NCI-H2196 treated with DMSO at 0.1 percent for 48 hours (cell line): Measurements from ENCODE around the gene CDKL5.
"Not testable (repeated sequence)": the region's sequence is repeated elsewhere in the genome, so short reads cannot be mapped to it uniquely, and the experiment has no call there.

Experiments
- DNase-seq: peaks from one replicate; lab custom pipeline; 2025; ENCODE audit not compliant: unreplicated experiment; lab: John Stamatoyannopoulos, UW

Gene CDKL5

DNA sequence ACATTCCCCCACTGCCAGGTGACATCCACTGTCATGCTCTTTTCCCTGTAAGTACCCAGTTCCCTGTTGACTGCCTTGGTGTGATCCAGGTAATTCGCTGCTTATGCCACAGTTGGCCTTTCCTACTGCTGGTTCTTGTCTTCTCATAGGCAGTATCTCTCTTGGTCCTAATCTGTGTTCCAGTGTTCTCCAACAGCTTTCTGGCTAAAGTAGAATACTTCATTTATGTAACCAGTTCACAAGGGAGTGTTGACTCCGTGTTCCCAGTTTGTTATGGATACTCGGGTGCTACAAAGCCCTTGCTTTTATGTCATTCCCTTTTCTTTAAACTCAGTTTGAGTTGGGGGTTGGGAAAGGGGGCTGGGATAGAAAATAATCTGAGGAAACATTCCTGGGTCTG, 148.1 kb downstream of the CDKL5 start:
- no peak for DNase-seq

DNA sequence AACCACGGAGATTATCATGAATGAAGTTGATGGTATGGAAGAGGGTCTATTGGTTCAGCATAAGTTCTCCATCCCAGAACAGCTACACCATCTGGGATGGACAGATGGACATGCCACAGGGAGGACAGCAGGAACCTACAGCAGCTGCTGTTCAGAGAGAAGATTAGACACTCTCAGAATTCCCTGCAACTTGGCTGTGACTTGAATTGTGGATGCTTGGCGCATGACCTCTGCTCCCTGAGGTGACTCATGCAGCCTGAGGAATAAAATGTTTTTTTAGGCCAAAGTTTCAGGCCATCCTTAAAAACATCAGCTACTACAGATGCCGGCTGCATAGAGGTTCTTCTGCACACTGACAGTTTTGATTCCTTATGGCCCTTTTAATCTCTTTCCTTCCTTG, 149.2 kb downstream of the CDKL5 start:
- DNase-seq: no peak

GRCh38 chrX:18575744-18576143, 150.3 kb downstream of the CDKL5 start:
- DNase-seq: no peak

- DNase-seq: no peak
Observed at GRCh38 chrX:18577400-18577799, 152.0 kb downstream of the CDKL5 start.

DNA sequence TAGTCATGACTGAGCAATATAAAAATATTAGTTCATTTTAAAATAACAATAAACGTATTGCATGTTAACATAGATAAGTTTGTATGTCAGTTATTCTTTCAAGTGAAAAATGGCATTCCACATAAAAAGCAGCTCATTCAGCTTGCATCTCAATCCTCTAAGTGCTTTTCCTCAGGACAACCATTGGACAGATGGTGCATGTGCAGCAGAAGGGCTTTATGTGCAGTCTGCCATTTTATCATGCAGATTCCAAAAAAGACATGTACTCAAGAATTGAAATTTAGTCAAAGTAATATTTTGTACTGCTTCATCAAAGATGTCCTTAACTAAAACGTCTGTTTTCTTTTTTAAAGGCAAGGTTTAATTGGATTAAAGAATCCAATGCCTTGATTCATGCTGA, 153.1 kb downstream of the CDKL5 start:
- no peak for DNase-seq

DNA sequence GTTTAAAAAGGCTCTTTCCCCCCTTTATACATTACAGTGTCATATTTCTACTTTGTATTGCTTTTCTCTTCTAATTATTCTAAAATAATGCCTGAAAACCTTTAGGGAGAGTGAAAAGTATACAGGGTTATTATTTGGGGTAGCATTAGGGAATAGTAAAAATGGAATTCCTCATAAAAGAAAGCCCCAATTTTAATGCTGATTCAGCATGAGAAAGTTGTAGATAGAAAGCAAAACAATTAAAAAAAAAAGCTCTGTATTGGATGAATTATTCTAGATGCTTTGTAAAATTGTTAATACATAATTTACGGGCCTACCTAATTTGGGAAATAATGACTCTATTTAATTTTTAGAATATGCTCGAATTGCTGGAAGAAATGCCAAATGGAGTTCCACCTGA, 154.1 kb downstream of the CDKL5 start:
- DNase-seq: no peak

- DNase-seq: no peak
Observed at GRCh38 chrX:18582910-18583493, 157.6 kb downstream of the CDKL5 start.

DNA sequence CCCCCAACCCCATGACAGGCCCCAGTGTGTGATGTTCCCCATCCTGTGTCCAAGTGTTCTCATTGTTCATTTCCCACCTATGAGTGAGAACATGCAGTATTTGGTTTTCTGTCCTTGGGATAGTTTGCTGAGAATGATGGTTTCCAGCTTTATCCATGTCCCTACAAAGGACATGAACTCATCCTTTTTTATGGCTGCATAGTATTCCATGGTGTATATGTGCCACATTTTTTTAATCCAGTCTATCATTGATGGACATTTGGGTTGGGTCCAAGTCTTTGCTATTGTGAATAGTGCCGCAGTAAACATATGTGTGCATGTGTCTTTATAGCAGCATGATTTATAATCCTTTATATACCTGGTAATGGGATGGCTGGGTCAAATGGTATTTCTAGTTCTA, 163.9 kb downstream of the CDKL5 start:
- DNase-seq: not testable (repeated sequence)

- DNase-seq: no peak
Observed at GRCh38 chrX:18591834-18592233, 166.4 kb downstream of the CDKL5 start.

- DNase-seq: no peak
Observed at GRCh38 chrX:18594079-18594478, 168.7 kb downstream of the CDKL5 start.

- DNase-seq: no peak
Observed at GRCh38 chrX:18596096-18596495, 170.7 kb downstream of the CDKL5 start.

GRCh38 chrX:18598413-18598812, 173.0 kb downstream of the CDKL5 start:
- DNase-seq: no peak

DNA sequence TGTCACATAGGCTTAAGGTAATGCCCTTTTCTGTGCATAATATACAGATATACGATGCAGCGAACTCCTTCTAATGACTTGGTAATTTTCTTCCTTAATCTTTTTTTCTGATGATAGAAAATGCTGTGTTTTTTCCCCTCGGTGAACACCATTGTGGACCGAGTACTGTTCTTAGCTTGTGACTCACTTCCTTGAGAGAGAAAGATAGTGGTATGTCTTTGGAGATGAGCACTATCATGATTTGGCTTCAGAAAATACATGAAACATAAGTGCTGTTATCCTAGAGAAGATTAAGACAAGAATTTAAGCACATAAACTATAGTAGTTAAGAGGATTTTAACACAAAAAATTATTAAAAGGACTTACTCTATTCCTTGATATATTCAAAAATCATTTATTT, 182.6 kb downstream of the CDKL5 start:
- no peak for DNase-seq

DNA sequence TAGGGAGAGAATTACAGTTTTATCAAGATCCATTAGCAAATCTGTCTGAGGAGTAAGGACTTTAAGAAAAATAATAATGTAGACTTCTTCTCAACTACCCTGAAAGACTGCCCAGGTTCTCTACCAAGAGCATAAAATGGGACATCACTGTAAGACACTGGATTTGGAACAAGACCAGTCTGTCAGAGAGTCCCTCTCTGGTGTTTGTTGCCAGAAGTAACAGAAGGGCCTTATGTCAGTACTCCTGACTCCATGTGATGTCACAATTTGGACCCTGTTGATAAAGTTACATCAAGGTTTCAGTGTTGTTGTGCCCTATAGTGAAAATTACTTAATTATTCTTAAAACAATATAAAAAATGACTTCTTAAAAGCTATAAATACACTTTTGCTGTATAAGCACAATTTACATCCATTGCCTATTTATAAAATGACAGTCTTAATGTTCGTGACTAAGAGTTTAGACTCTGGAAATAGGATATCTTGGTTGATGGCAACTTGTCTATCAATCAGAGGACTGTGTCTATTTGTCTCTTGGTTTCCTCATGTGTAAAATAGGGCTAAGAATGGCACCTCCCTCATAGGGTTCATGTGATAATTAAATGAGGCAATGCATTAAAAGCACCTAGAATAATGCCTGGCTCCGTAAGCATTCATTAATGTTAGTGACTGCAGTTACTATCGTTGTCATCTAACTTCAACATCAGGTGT, 188.7 kb downstream of the CDKL5 start:
- no peak for DNase-seq

- no peak for DNase-seq
Observed at GRCh38 chrX:18616688-18617406, 191.4 kb downstream of the CDKL5 start.

DNA sequence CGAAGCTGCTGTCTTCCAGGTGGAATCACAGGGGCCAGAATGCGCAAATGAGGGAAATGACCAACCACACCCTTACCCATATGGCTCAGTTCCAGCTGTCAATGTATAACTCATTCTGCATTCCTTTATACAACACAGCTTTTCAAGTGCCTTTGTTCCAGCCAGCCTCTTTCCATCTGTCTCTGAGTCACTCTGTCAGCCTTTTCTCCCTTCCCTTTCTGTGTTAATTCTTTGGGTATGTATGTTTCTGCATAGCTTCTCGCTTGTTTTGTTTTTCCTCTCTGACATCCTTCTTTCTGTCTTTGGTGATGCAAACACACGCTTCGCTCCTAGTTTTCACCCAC, 192.0 kb downstream of the CDKL5 start:
- no peak for DNase-seq

DNA sequence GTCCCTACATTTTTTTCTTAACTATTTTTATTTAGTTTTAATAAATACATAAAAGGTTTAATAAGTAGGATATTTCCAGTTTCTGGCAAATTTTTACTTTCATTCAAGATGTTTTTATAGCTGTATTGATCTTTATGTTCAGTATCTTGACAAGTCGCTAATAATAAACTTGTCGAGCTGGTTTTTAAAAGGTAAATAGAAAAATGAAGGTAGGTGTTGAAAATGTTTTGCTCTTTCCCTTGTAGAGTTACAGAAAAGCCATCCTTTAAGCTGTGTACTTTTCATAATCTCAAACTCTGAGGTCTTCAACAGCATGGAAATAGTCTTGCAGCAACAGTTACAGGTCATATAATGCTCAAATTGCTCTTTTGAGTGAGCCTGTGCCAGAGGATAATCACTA, 193.9 kb downstream of the CDKL5 start:
- no peak for DNase-seq

DNA sequence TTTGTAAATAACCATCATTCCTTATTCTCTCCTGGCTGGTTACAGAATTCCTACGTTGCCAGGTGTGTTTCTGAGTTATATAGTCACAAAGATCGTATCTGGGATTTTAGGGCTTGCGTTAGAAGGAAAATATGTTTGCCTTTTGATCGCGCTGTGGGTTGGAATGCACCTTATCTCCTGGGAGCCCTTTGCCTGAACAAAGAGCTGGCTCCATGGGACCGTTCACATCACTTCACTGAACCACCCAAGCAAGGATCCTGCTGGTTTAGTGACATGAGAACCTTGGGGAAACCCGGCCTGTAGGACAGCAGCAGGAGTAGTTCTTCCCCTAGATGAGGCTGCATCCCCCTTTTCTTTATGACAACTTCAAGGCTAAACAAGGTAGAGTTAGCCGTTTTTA, 194.9 kb downstream of the CDKL5 start:
- DNase-seq: no peak

DNA sequence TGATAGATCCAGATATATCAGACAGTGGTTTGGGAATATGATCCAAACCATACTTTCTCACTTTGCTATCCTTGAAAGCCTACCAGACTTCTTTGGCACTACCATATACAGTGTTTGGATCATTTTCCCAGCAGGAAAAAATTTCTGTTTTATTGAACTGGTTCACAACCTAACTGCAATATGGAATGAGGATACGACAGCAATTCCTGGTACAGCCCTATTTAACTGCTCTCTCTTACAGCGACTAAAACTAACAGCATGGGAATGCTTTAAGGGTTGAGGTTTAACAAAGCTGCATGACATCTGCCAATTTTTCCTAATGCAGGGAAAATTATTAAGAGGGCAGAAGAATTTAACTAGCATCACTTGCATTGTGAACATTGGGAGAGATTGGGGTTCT, 199.2 kb downstream of the CDKL5 start:
- no peak for DNase-seq

DNA sequence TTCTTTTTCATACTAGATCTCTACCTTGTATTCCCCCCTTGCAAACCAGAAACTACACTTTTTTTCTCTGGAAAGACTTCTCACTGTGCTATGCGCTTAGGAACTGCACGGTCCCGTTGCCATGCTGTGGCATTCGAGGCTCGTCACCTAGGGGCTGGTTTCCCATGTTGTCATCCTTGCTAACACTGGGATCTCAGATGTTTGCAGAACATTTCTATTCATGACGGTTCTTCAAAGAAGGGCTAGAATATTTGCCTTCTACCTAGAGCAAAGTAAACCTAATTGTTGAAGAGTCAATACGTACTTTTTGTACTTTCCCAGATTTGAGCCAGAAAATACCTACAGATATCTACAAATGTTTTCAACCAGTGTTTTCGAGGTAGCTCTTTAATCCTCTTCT, 205.5 kb downstream of the CDKL5 start:
- DNase-seq: no peak

DNA sequence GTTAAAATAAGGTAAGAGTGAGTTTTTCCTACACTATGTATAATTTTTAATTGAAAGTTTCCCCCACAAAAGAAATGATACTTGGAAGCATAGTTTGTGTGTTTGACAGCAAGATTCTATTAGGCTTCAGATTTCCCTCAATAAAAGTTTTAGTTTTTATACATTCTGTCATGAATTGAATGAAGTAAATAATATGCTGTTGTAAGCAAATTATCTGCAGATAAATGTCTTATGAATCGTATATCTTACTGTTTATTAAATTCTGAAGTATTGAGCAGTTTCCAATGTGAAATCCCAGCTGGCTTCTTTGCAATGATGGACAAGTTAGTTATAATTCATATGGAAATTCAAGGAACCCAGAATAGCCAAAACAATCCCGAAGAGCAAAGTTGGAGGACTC, 213.0 kb downstream of the CDKL5 start:
- no peak for DNase-seq

DNA sequence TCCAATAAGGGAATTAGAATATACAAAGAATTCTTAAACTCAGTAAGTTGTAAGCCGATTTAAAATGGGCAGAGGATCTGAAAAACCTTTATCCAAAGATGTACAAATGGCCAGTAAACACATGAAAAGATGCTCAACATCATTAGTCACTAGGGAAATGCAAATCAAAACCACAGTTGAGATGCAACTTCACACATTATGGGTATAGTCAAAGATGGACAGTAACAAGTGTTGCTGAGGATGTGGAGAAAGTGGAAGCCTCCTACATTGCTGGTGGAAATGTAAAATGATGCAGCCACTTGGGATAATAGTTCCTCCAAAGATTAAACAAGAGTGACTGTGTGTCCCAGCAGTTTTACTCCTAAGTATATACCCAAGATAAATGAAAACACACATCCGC, 213.9 kb downstream of the CDKL5 start:
- no peak for DNase-seq

DNA sequence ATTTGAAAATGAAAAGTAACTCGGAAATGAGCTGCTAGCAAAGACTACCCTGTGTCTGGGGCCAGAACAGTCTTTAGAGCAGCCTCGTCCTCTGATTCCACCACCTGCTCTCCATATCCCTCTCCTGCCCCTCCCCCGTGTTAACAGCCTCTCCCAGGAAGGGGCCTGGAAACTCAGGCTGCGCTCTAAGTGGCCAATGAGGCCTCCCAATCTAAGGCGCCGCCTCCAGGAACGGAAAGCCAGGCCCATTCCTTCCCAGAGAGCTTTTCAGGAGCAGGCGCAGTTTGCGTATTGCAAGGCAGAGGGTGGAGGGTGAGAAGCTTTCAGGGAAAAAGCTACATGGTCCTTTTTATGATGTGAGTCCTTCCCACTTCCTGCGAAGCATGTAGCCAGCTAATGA, 215.3 kb downstream of the CDKL5 start:
- no peak for DNase-seq
